Hepatocyte (in vitro differentiated cells): ENCODE measurements around the gene CISD3.

Source experiments
- CTCF ChIP-seq: fragments of 200-600 bp; sonication (generic); IDR thresholded peaks from 2 replicates; pipeline ENCODE4 v1.5.1; 2016; ENCODE audit warnings: antibody characterized with exemption, mild to moderate bottlenecking; ENCODE audit not compliant: poor library complexity
- EZH2 ChIP-seq: fragments of 200-600 bp; sonication (generic); IDR thresholded peaks from 2 replicates; pipeline ENCODE4 v1.6.1; 2016; ENCODE audit warnings: antibody characterized with exemption, mild to moderate bottlenecking, borderline replicate concordance
- EZH2phosphoT487 ChIP-seq: fragments of 200-600 bp; sonication (generic); IDR thresholded peaks from one replicate; pipeline ENCODE4 v1.6.1; 2018; ENCODE audit warnings: antibody characterized with exemption, mild to moderate bottlenecking, low read depth, moderate library complexity; ENCODE audit not compliant: unreplicated experiment, severe bottlenecking

GRCh38 chr17:38766341-38766740, 36.2 kb downstream of the CISD3 start:
- TF ChIP-seq CTCF (no peak), EZH2 (no peak), EZH2phosphoT487 (no peak)
